Heart left ventricle (tissue), 13 donors: ENCODE measurements around the gene FOXO6.

Experiments
- POLR2A ChIP-seq, 2 donors: fragments of 450-650 bp; IDR thresholded peaks; one replicate each; pipeline ENCODE4 v1.6.1; 2017; ENCODE audit warnings: antibody characterized with exemption in 2 of 2, mild to moderate bottlenecking in 2 of 2, moderate library complexity in 2 of 2
- TF ChIP-seq, protein P1 (sequence below), 12 donors: fragments of 200-600 bp; sonication (generic) in 4 of 12; IDR thresholded peaks; one replicate each; pipeline versions ENCODE4 v1.5.0 to v1.8.0; 2018 to 2022; ENCODE audit warnings: antibody characterized with exemption in 12 of 12, mild to moderate bottlenecking in 5 of 12
- donor health status: ischemic (EF 13 %, LVEDD 7.1; RV severe dilation, severe dysfunction).
- donor health status: DM: no; HTN: yes; CAD: no.
- donor health status: DM: no; HTN: no; CAD: no.
- donor health status: ischemic (EF 25% LVEDD 6.9; RV normal size, moderate dysfunction).
- donor health status: ischemic (EF 25% LVEDD 5.7; RV mildly dilated, moderate dysfunction).
- donor health status: ischemic (EF 35%, LVEDD 5.7; RV mildly dilated, moderate dysfunction).
- donor health status: nonischemic (EF 11% LVEDD 7.7; RV severe dilation, severe dysfunction).
- donor health status: DM: yes; HTN: yes; CAD: no.
- donor health status: PGD.
- donor health status: ischemic (EF 29% LVEDD 5.4; RV normal size, mild dysfunction).
- donor health status: nonischemic (EF 23%, LVEDD 6.1; RV moderate dilation, normal function).

DNA sequence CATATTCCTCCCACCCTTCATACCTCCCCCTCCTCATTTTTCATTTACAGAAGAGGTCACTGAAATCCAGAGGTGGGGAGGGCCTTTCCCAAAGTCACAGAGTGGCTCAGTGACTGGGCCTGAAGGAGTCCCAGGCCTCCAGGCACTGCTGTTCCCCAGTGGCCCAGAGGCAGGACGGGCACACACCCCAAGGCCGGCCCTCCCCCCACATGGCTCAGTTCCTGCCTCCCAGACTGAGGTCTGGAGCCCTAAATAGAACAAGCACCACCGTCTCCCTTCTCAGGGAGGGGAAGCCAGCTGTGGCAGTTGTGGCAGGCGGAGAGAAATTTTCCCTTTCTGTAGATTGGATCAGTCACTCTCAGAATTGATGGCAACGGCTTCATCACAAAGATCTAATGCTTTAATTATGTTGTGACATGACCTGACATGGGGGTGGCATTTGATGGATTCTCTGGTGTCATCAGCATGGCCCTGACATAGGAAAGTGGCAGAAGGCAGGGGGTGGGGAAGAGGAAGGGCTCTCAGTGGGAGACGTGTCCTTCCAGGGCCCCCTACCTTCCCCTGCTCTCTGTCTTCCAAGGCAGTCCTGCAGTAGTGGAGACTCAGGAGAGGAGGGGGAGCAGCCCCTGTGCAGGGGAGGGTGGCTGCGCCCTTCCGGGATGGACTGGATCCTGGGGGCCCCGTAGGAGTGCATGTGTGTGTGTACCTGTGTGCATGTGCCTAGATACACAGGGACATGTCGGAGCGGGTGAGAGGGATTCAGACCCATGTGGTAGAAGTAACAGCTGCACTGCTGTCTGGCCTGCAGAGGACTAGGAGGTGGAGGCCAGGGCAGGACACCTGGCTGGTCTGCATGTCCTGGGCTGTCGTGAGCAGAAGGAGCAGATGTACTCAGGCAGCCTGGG lies 41.2 kb upstream of the FOXO6 start:
- TF ChIP-seq, protein P1, sequence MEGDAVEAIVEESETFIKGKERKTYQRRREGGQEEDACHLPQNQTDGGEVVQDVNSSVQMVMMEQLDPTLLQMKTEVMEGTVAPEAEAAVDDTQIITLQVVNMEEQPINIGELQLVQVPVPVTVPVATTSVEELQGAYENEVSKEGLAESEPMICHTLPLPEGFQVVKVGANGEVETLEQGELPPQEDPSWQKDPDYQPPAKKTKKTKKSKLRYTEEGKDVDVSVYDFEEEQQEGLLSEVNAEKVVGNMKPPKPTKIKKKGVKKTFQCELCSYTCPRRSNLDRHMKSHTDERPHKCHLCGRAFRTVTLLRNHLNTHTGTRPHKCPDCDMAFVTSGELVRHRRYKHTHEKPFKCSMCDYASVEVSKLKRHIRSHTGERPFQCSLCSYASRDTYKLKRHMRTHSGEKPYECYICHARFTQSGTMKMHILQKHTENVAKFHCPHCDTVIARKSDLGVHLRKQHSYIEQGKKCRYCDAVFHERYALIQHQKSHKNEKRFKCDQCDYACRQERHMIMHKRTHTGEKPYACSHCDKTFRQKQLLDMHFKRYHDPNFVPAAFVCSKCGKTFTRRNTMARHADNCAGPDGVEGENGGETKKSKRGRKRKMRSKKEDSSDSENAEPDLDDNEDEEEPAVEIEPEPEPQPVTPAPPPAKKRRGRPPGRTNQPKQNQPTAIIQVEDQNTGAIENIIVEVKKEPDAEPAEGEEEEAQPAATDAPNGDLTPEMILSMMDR (IDR thresholded peaks at IDR 0.05), result no peak
- TF ChIP-seq POLR2A (IDR thresholded peaks at IDR 0.05), result no peak
